HG03342 (cell line): ENCODE measurements around the gene KIF4B.

Source experiments
- ATAC-seq: cut with Tn5 transposase; IDR thresholded peaks from one replicate; pipeline ENCODE4 v1.9.1; 2021; ENCODE audit warnings: mild to moderate bottlenecking, moderate library complexity; ENCODE audit not compliant: unreplicated experiment

Gene KIF4B

DNA sequence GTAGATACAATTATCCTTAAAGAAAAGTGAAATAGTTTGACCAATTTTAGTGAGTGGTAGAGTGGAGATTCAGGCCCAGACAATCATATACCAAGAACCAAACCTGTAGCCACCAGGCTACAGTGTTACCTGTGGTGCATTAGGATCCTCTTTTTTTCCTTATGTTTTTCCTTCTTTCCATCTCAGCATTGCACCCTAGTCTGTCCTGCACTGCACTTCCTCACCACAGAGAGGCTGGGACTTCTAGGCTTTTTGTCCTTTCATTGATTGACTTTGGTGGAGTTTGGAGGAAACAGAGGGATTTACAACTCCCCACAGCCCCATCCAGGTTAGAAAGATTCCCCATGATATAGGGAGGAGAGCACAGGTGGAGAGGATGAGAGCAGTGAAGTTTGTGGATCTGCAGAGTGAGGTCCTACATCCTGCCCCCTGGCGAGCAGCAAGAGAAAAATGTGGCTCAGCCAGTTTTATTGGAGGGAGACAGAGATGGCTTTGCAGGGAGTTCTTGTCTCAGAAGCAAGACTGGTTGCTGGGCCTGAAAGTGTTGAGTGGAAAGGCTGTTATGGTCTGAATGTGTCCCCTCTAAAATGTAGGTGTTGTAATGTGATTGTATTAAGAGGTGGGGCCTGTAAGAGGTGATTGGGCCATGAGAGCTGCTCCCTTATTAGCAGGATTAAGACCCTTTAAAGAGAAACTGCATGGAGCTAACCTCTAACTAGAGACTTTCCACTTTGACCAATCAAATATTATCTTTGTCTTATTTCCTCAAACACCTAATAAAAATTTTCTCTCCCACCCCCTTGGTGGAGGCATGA, 36.2 kb downstream of the KIF4B start:
- no peak for ATAC-seq

DNA sequence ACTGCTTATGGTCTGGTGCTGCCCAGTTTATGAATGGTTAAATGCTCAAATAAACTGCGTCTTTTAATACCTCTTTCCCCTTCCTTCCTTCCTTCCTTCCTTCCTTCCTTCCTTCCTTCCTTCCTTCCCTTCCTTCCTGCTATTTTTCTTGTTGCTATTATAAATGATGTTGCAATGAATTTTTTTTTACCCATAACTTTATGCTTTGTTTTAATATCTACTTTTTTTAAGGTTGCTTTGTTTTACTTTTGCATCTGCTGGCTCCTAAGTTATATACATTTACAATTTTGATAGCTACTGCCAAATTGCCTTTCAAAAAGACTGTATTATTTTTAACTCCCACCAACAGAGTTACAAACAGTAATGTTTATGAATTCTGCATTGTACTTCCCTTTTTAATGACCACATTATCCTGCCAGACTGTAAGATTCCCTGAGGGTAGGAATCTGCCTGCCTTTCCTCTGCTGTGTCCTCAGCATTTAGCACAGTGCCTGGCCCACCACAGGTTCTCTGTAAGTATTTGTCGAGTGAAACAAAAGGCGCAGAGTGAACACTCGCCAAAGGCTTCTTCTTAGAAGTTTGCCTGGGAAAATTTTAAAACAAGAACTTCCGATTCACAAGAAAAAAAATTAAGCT, 36.9 kb downstream of the KIF4B start:
- no peak for ATAC-seq

DNA sequence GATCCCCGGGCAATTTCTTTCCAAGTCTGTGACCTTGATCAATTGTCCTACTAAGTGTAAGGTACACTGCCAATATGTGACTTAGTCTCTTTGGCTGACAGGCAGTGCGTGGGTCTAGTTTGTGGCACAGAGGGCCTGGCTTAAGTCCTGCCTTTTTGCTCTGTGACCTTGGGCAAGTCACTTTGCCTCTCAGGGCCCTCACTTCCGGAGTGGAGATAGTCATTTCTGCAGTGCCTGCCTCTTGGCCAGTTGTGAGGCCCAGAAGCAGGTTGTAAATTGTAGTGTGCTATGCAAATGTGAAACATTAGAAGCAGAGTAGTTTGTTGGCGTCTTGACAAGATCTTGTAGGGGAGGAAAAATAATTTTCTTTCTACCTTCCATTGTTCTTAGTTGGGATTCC, 39.0 kb downstream of the KIF4B start:
- ATAC-seq = no peak

DNA sequence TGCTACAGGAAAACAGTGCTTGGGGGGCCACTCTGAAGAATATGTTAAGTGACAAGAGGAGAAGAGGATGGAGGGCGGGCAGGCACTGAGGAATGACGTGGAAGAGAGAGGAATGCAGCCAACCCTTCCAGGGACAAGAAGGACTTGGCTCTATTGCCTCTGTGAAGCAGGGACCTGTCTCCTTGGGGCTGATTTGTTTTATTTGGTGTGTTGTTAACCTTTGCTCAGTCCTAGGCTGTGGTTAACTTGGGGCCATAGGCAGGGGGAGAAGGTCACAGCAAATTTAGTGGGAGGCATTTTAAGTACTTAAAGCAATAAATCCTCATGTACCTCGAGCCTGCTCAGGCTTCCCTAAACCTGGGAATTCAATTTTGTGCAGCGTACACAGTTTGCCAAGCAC, 39.9 kb downstream of the KIF4B start:
- ATAC-seq = no peak

DNA sequence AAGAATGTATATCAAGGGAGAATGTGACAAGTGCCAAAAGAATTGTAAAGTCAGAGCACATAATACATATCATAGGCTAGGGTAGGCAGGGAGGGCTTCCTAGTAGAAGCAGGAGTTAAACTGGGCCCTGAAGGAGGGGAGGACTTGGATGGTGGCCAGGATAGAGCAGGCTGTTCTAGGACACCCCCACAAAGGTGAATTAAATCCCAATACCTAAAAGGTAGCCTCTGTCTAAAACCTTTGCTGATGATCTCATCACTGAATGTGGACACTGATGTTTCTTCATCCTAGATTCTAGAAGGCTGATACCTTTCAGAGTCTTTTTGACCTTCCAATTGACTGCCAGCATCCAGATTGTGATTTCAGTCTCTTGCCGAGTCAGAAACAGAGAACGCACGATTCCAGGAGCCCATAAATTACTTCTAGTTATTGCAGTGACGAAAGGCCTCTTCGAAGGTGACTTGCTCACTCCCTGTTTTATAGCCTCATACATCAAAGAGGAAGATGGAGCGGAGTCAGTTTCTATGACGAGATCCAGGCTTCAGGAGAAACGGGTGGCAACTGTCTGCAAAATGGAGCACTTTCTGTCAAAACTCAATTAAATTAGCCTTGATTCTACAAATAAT, 43.2 kb downstream of the KIF4B start:
- no peak for ATAC-seq

DNA sequence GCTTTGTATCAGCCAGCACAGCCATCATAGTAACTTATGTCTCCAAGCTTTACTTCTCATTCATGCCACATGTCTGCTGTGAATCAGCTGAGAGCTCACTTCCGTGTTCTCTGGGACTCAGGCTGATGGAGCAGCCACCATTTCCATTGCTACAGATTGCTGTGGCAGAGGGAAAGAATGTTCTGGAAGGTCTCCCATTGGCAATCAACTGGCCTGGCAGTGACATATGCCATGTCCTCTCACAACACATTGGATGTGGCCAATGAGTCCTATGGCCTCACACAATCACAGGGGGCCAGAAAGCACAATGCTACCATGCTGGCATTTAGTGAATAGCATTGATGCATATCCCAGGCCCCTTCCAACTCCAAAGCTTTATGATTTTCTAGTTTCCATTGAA, 44.1 kb downstream of the KIF4B start:
- no peak for ATAC-seq

DNA sequence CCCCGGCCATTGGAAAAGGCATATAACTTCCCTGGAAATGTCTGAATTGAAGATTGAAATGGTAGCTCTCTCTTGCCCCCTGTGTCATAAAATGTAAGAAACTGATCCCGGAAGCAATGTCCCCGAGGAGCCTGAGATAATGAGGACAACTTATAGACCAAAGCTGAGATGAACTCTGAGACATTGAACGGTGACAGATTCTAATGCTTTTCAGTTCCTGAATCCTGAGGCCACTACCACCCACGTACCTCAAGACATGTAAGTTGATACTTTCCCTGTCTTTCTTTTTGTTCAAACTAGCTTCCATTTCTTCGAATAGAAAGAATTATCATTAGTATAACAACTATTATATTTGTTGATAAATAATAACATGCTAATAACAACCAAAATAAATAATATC, 51.0 kb downstream of the KIF4B start:
- ATAC-seq = peak; percentile 63

DNA sequence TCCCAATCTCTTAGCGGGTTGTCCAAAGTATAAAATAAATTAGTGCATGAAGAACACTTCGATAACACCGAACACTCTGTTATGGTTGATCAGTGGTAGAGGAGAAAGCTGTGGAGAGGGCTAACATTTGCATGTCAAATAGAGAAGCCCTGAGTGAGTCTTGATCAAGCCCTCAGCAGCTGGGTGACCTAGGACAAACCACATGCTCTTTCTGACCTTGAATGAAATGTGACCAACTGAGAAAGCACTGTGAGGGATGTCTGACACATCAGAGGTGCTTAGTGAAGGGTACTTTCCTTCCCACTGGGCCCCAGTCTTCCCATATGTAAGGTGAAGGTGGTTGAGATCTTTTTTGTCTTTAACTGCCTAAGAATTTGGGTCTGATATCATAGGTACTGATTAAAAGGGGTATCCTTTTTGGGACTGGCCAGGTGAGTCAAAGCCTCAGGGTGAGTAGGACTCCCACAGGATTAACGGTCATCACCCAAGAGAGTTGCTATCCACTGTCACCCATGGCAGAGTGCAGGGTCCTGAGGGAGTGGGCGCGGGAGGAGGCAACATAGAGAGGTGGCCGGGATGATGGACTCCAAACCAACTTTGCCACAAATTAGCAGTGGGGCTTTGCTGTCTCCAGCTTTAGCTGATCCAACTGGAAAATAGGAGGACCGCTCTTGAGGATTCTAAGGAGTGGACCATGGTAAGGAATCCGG, 53.5 kb downstream of the KIF4B start:
- no peak for ATAC-seq
